ENCODE measurements around the gene ST8SIA2. TPM values are rescaled to one million over a fixed set of nuclear protein-coding genes. Genes with fewer than 3 reads are reported as not detected.

The ST8SIA2 gene
- total RNA-seq, 1 donor from 2014 or later = 13.6 TPM

GRCh38 chr15:92444631-92445030 is 51.0 kb downstream of the ST8SIA2 start:
- H3K27me3 ChIP-seq = no peaks in the 10 kb centered on the region
- Mint-ChIP-seq H3K9me3 (no peaks in the 10 kb centered on the region), H3K4me3 (no peak overlapping the region), H3K36me3 (peaks cover 13% of the 10 kb centered on the region), H3K4me1 (no peaks in the 10 kb centered on the region), H3K27me3 (ENCODE audit: insufficient read depth, low read depth) (peaks cover 2% of the 10 kb centered on the region), H3K27ac (no peak overlapping the region)
- no peak overlapping the region for H2AFZ ChIP-seq (replicated peaks)
- no peaks in the 10 kb centered on the region for H3K4me1 ChIP-seq
- no peak overlapping the region for H3K27ac ChIP-seq
- no peak overlapping the region for H3K4me3 ChIP-seq
- TF ChIP-seq EZH2 (IDR thresholded peaks at IDR 0.05) (no peak), EZH2phosphoT487 (IDR thresholded peaks at IDR 0.05) (no peak)
- TF ChIP-seq, protein P1, sequence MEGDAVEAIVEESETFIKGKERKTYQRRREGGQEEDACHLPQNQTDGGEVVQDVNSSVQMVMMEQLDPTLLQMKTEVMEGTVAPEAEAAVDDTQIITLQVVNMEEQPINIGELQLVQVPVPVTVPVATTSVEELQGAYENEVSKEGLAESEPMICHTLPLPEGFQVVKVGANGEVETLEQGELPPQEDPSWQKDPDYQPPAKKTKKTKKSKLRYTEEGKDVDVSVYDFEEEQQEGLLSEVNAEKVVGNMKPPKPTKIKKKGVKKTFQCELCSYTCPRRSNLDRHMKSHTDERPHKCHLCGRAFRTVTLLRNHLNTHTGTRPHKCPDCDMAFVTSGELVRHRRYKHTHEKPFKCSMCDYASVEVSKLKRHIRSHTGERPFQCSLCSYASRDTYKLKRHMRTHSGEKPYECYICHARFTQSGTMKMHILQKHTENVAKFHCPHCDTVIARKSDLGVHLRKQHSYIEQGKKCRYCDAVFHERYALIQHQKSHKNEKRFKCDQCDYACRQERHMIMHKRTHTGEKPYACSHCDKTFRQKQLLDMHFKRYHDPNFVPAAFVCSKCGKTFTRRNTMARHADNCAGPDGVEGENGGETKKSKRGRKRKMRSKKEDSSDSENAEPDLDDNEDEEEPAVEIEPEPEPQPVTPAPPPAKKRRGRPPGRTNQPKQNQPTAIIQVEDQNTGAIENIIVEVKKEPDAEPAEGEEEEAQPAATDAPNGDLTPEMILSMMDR (IDR thresholded peaks at IDR 0.05) = no peak
- no peaks in the 10 kb centered on the region for H3K36me3 ChIP-seq
- H3K9me3 ChIP-seq (ENCODE audit: low read depth) = no peaks in the 10 kb centered on the region
- DNase-seq (ENCODE audit: low spot score) = no peak
- H3K4me2 ChIP-seq = no peak overlapping the region
- no peak overlapping the region for H3K9ac ChIP-seq
- H3K79me2 ChIP-seq (ENCODE audit: low read depth) = no peaks in the 10 kb centered on the region
- H3F3A ChIP-seq (ENCODE audit: low read depth) = no peaks in the 10 kb centered on the region
- no peaks in the 10 kb centered on the region for H4K20me1 ChIP-seq (ENCODE audit: low read depth)

DNA sequence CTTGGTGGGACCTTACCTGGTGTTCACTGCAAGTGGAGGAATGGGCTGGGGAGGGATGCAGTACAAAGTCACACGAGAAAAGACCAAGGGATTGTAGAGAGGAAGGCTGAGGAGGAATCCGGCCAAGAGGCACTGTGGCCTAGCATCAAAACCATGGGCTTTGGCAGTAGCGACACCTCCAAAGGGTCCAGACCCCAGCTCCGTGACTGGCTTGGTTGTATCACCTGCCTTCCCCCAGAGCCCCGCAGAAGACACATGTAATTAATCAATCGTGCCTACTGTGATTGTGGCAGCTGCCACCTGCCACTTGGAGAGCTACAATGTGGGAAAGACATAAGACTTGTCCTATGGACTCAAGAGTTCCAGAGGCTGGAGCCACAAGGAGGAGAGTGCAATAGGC is 54.7 kb downstream of the ST8SIA2 start:
- Mint-ChIP-seq H3K9me3 (no peaks in the 10 kb centered on the region), H3K27ac (no peak overlapping the region), H3K36me3 (peaks cover 40% of the 10 kb centered on the region), H3K4me1 (no peaks in the 10 kb centered on the region), H3K4me3 (no peak overlapping the region), H3K27me3 (ENCODE audit: insufficient read depth, low read depth) (peaks cover 4% of the 10 kb centered on the region)
- no peak for TF ChIP-seq EZH2phosphoT487 (IDR thresholded peaks at IDR 0.05)
- Histone ChIP-seq H2AFZ (replicated peaks) (no peak overlapping the region), H3K79me2 (ENCODE audit: low read depth) (no peaks in the 10 kb centered on the region), H3K27ac (no peak overlapping the region), H3K27me3 (no peaks in the 10 kb centered on the region), H3K9ac (no peak overlapping the region), H4K20me1 (ENCODE audit: low read depth) (no peaks in the 10 kb centered on the region), H3K4me2 (no peak overlapping the region), H3K36me3 (no peaks in the 10 kb centered on the region), H3F3A (ENCODE audit: low read depth) (no peaks in the 10 kb centered on the region), H3K9me3 (ENCODE audit: low read depth) (no peaks in the 10 kb centered on the region), H3K4me3 (no peak overlapping the region), H3K4me1 (peaks cover 2% of the 10 kb centered on the region)
- no peak for DNase-seq (ENCODE audit: low spot score)

- Histone ChIP-seq H3K79me2 (ENCODE audit: low read depth) (no peaks in the 10 kb centered on the region), H3K36me3 (no peaks in the 10 kb centered on the region), H4K20me1 (ENCODE audit: low read depth) (no peaks in the 10 kb centered on the region), H3F3A (ENCODE audit: low read depth) (no peaks in the 10 kb centered on the region), H3K27ac (no peak overlapping the region), H3K9me3 (ENCODE audit: low read depth) (no peaks in the 10 kb centered on the region), H3K9ac (no peak overlapping the region), H3K4me3 (no peak overlapping the region), H3K27me3 (no peaks in the 10 kb centered on the region), H3K4me1 (peaks cover 11% of the 10 kb centered on the region), H3K4me2 (no peak overlapping the region), H2AFZ (replicated peaks) (no peak overlapping the region)
- Mint-ChIP-seq H3K27ac (no peak overlapping the region), H3K4me1 (no peaks in the 10 kb centered on the region), H3K27me3 (ENCODE audit: insufficient read depth, low read depth) (peaks cover 4% of the 10 kb centered on the region), H3K4me3 (no peak overlapping the region), H3K9me3 (no peaks in the 10 kb centered on the region), H3K36me3 (peaks cover 45% of the 10 kb centered on the region)
- TF ChIP-seq EZH2phosphoT487 (IDR thresholded peaks at IDR 0.05) = no peak
- DNase-seq (ENCODE audit: low spot score) = no peak
These were observed 55.8 kb downstream of the ST8SIA2 start for GRCh38 chr15:92449476-92449875.

- Histone ChIP-seq H3K27me3 (no peaks in the 10 kb centered on the region), H3K27ac (no peak overlapping the region), H3K9ac (no peak overlapping the region), H3K79me2 (ENCODE audit: low read depth) (no peaks in the 10 kb centered on the region), H3K4me1 (peaks cover 22% of the 10 kb centered on the region), H4K20me1 (ENCODE audit: low read depth) (peaks cover 6% of the 10 kb centered on the region), H3K4me3 (no peak overlapping the region), H3K36me3 (no peaks in the 10 kb centered on the region), H2AFZ (replicated peaks) (no peak overlapping the region), H3F3A (ENCODE audit: low read depth) (no peaks in the 10 kb centered on the region), H3K4me2 (no peak overlapping the region), H3K9me3 (ENCODE audit: low read depth) (no peaks in the 10 kb centered on the region)
- TF ChIP-seq EZH2phosphoT487 (IDR thresholded peaks at IDR 0.05) (no peak), EZH2 (IDR thresholded peaks at IDR 0.05) (no peak)
- TF ChIP-seq, protein P1 (IDR thresholded peaks at IDR 0.05) = no peak
- Mint-ChIP-seq H3K9me3 (no peaks in the 10 kb centered on the region), H3K4me1 (peaks cover 7% of the 10 kb centered on the region), H3K27me3 (ENCODE audit: insufficient read depth, low read depth) (peaks cover 4% of the 10 kb centered on the region), H3K27ac (no peak overlapping the region), H3K36me3 (peaks cover 54% of the 10 kb centered on the region), H3K4me3 (no peak overlapping the region)
- DNase-seq (ENCODE audit: low spot score) = no peak
These were observed 57.6 kb downstream of the ST8SIA2 start for GRCh38 chr15:92451225-92451825.

Measured in neural progenitor cell (in vitro differentiated cells).